ENCODE data around the gene EXPH5.
A peak's percentile ranks its signal among the peaks of the same experiment; 100 is the strongest.

EXPH5 gene

GRCh38 chr11:108601150-108601549 lies 7.6 kb upstream of the EXPH5 start:
- TF ChIP-seq, protein P1, sequence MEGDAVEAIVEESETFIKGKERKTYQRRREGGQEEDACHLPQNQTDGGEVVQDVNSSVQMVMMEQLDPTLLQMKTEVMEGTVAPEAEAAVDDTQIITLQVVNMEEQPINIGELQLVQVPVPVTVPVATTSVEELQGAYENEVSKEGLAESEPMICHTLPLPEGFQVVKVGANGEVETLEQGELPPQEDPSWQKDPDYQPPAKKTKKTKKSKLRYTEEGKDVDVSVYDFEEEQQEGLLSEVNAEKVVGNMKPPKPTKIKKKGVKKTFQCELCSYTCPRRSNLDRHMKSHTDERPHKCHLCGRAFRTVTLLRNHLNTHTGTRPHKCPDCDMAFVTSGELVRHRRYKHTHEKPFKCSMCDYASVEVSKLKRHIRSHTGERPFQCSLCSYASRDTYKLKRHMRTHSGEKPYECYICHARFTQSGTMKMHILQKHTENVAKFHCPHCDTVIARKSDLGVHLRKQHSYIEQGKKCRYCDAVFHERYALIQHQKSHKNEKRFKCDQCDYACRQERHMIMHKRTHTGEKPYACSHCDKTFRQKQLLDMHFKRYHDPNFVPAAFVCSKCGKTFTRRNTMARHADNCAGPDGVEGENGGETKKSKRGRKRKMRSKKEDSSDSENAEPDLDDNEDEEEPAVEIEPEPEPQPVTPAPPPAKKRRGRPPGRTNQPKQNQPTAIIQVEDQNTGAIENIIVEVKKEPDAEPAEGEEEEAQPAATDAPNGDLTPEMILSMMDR (IDR thresholded peaks at IDR 0.05; ENCODE audit: borderline replicate concordance, insufficient read depth, low read depth, low read length): no peak
- no peak overlapping the region for H3K4me3 ChIP-seq (ENCODE audit: low read depth, low read length)

DNA sequence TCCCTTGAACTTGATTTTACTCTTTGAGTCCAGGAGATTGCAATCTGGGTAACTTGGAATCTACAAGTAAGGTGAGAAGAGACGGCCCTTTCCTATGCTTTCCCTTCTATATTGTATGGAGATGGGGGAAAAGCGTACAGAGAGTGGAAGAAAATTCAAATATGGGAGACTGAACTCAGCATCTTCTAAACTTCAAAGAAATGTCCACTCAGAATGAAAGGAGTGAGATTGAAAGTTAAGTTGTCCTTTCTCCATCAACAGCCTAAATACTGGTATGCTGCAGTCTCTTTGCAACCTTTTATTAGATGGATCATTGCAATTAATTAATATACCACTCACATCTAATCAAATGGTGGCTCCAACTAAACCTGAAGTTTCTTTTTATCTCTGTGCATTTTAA lies 6.4 kb upstream of the EXPH5 start:
- TF ChIP-seq, protein P1 (IDR thresholded peaks at IDR 0.05; ENCODE audit: borderline replicate concordance, insufficient read depth, low read depth, low read length): no peak

GRCh38 chr11:108597736-108598355 lies 4.3 kb upstream of the EXPH5 start:
- TF ChIP-seq, protein P1 (IDR thresholded peaks at IDR 0.05; ENCODE audit: borderline replicate concordance, insufficient read depth, low read depth, low read length): no peak
- no peak overlapping the region for H3K4me3 ChIP-seq (ENCODE audit: low read depth, low read length)

More for the DNA sequence above, 6.4 kb upstream of the EXPH5 start:
- no peak overlapping the region for H3K4me3 ChIP-seq (ENCODE audit: low read depth, low read length)

- TF ChIP-seq, protein P1 (IDR thresholded peaks at IDR 0.05; ENCODE audit: borderline replicate concordance, insufficient read depth, low read depth, low read length): no peak
- H3K4me3 ChIP-seq (ENCODE audit: low read depth, low read length): no peak overlapping the region
Observed at GRCh38 chr11:108596701-108597100, 3.1 kb upstream of the EXPH5 start.

DNA sequence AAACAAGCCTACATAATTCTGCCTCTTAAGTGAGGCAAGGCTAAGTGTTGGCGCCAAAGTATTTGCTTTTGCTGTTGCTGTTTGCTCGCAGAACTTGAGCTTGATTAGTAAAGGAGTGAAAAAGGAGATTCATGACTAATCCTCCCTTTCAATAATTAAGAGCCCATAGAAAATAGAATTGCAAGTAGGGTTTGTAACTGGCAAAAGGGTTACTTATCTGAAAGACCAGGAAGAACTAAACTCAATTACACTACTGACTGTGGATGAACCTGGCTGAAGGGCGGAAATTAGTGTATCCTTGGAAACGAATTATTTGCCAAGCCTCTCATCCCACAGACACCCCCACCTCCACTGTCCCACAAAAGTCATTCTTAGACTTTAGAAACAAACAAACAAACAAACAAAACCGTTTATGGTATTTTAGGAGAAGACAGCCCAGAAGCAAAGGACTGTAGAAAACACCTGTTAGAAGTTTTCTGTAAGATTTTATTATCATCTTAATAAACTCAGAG lies 411 bp upstream of the EXPH5 start:
- TF ChIP-seq, protein P1 (IDR thresholded peaks at IDR 0.05; ENCODE audit: borderline replicate concordance, insufficient read depth, low read depth, low read length): no peak

GRCh38 chr11:108592591-108593213 lies 866 bp downstream of the EXPH5 start:
- TF ChIP-seq, protein P1 (IDR thresholded peaks at IDR 0.05; ENCODE audit: borderline replicate concordance, insufficient read depth, low read depth, low read length): no peak

More for the DNA sequence above, 411 bp upstream of the EXPH5 start:
- H3K4me3 ChIP-seq (ENCODE audit: low read depth, low read length): no peak overlapping the region

DNA sequence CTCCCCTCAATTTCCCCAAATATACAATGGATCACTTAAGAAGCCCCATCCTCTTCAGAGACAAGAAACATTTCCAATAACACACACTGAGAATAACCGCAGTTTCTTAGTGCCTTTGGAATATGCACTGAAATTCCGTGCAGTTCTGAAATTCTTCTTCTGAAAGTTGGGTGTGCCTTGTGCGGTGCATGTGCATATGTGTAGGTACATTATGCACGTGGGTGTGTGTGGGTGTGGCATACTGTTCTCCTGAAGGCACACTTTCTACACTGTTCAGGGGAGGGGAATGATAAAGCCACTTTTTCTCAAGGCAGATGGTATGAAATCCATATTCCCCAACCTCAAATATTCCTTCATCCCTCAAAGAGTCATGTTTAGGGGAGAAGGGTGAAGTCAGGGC lies 1.7 kb downstream of the EXPH5 start:
- no peak overlapping the region for H3K4me3 ChIP-seq (ENCODE audit: low read depth, low read length)
- TF ChIP-seq, protein P1 (IDR thresholded peaks at IDR 0.05; ENCODE audit: borderline replicate concordance, insufficient read depth, low read depth, low read length): no peak

More at GRCh38 chr11:108592591-108593213, 866 bp downstream of the EXPH5 start:
- peak overlapping the region; percentile 84 for H3K4me3 ChIP-seq (ENCODE audit: low read depth, low read length)

All from GM12875 (cell line).